Measurements from ENCODE around the gene FARSB. TPM values are rescaled to one million over a fixed set of nuclear protein-coding genes. Genes with fewer than 3 reads are reported as not detected.

The FARSB gene
- total RNA-seq, 1 donor from 2014 or later = 49.8 TPM

DNA sequence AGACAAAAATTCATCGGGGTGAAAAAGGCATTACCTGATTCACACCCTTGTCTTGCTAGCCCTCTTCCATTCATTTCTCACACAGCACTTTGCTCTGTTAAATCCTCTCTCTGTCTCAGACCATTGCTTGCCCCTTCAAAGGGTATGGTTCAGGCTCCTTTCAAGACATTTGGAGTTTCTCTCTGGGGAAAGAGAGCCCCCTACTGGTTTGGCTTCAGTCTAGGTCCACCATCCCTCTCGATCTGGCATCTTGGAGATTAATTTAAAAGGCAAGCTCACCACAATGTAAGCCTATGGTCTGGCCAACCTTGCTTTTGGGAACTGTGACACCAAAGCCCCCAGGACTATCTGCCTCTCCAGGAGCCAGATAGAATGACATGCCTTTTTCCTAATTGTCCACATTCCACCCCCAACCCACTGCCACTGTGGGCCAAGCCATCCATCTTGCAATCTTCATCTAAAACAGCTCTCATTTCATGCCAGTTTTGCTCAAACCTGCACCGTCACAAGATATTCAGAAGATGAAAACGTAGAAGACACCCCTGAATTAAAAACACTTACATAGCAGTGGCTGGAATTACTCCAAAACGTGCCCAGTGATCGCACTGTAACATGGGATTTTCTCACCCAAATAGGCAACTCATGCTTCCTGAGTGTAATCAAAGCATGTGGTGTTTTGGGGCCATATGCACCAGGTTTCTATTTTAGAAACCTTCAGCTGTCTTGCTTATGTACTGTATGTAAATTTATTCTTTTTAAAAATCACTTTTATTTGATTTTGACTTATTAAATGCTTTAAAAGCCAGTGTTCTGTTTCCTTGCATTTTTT lies 93.9 kb downstream of the FARSB start:
- no peak for DNase-seq (ENCODE audit: low spot score)
- no peaks in the 10 kb centered on the region for H3K27me3 Mint-ChIP-seq (ENCODE audit: low read depth)
- H3K27ac Mint-ChIP-seq = no peak overlapping the region
- peaks cover 11% of the 10 kb centered on the region for H3K36me3 Mint-ChIP-seq (ENCODE audit: low read depth)
- H3K4me1 Mint-ChIP-seq (ENCODE audit: low read depth) = no peaks in the 10 kb centered on the region
- no peaks in the 10 kb centered on the region for H3K9me3 Mint-ChIP-seq
- no peak overlapping the region for H3K4me3 Mint-ChIP-seq (ENCODE audit: low read depth)
- intact Hi-C loops (cut with micrococcal nuclease) = loop anchor here (1.0 to 5.0 kb wide), 2 partner anchors 244 to 505 kb away; no protein-coding TSS in a partner anchor

DNA sequence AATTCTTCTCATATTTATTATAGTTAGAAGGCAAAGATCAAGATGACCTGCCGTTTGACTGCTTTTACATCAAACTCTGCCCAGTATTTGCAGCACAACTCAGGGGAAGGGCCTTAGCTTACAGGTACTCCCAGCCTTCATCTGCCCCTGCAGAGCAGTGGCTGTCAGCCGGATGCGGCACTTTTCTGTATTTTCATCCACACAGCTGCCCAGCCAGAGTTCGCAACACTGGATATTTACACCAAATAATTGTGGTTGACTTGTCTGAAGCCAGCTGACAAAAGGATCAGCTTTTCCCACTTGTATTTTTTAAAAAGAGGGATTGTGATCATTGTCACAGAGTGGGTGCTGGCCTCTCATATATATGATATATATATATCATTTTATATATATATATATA lies 94.7 kb downstream of the FARSB start:
- DNase-seq (ENCODE audit: low spot score) = no peak
- Mint-ChIP-seq H3K27me3 (ENCODE audit: low read depth) (no peaks in the 10 kb centered on the region), H3K9me3 (no peaks in the 10 kb centered on the region), H3K36me3 (ENCODE audit: low read depth) (peaks cover 7% of the 10 kb centered on the region), H3K4me1 (ENCODE audit: low read depth) (no peaks in the 10 kb centered on the region), H3K4me3 (ENCODE audit: low read depth) (no peak overlapping the region), H3K27ac (no peak overlapping the region)
- intact Hi-C loops (cut with micrococcal nuclease) = loop anchor here (1.0 to 5.0 kb wide), 2 partner anchors 243 to 504 kb away; no protein-coding TSS in a partner anchor

DNA sequence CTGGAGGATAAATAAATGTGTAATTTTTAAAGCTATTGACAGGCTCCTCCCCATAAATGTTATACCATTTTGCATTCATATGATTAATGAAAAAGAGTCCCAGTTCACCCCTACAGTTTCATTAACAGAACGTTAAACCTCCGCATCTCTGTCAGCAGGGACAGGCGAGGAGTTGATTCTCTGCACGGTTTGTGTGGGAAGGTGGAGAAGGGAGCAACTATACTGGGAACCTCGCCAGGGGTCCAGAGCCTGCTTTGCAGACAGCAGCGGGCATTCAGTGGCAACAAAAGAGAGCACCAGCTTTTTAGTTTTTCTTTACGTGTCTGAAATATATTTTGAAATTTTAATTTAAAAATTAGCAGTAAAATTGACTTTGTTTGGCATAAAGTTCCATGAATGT lies 101.4 kb downstream of the FARSB start:
- H3K27me3 Mint-ChIP-seq (ENCODE audit: low read depth) = peaks cover 7% of the 10 kb centered on the region
- no peaks in the 10 kb centered on the region for H3K36me3 Mint-ChIP-seq (ENCODE audit: low read depth)
- H3K27ac Mint-ChIP-seq = no peak overlapping the region
- H3K4me1 Mint-ChIP-seq (ENCODE audit: low read depth) = no peaks in the 10 kb centered on the region
- DNase-seq (ENCODE audit: low spot score) = no peak
- H3K4me3 Mint-ChIP-seq (ENCODE audit: low read depth) = no peak overlapping the region
- H3K9me3 Mint-ChIP-seq = no peaks in the 10 kb centered on the region
- intact Hi-C loops (cut with micrococcal nuclease) = no loop called here

DNA sequence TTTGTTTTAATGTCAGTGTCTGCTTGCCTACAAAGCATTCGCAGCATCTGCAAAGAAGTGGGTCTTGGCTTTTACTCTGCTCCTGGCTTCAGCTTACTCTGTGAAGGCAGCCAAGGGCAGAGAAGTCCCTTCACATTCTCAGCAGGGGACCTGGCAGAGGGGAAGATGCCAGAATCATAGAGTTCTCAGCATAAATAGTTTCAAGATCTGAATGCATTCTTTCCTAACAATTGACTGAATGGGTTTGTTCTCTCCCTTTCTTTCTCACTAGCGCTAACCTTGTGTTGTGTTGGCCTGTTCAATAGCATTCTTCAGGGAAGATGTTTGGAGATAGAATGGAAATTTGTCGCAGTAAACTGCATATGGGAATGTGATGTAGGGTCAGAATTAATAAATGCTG lies 106.9 kb downstream of the FARSB start:
- H3K4me1 Mint-ChIP-seq (ENCODE audit: low read depth) = no peaks in the 10 kb centered on the region
- no peaks in the 10 kb centered on the region for H3K36me3 Mint-ChIP-seq (ENCODE audit: low read depth)
- intact Hi-C loops (cut with micrococcal nuclease) = no loop called here
- DNase-seq (ENCODE audit: low spot score) = no peak
- H3K4me3 Mint-ChIP-seq (ENCODE audit: low read depth) = no peak overlapping the region
- H3K27ac Mint-ChIP-seq = no peak overlapping the region
- no peaks in the 10 kb centered on the region for H3K9me3 Mint-ChIP-seq
- peaks cover 18% of the 10 kb centered on the region for H3K27me3 Mint-ChIP-seq (ENCODE audit: low read depth)

- Mint-ChIP-seq H3K27me3 (ENCODE audit: low read depth) (peaks cover 13% of the 10 kb centered on the region), H3K9me3 (no peaks in the 10 kb centered on the region), H3K4me3 (ENCODE audit: low read depth) (no peak overlapping the region), H3K27ac (no peak overlapping the region), H3K36me3 (ENCODE audit: low read depth) (no peaks in the 10 kb centered on the region), H3K4me1 (ENCODE audit: low read depth) (no peaks in the 10 kb centered on the region)
- no peak for DNase-seq (ENCODE audit: low spot score)
- intact Hi-C loops (cut with micrococcal nuclease) = no loop called here
Observed at GRCh38 chr2:222547083-222547482, 108.8 kb downstream of the FARSB start.

GRCh38 chr2:222545823-222546795 lies 109.8 kb downstream of the FARSB start:
- Mint-ChIP-seq H3K27me3 (ENCODE audit: low read depth) (peaks cover 13% of the 10 kb centered on the region), H3K36me3 (ENCODE audit: low read depth) (no peaks in the 10 kb centered on the region), H3K4me3 (ENCODE audit: low read depth) (no peak overlapping the region), H3K27ac (no peak overlapping the region), H3K9me3 (no peaks in the 10 kb centered on the region), H3K4me1 (ENCODE audit: low read depth) (no peaks in the 10 kb centered on the region)
- intact Hi-C loops (cut with micrococcal nuclease) = no loop called here
- DNase-seq (ENCODE audit: low spot score) = no peak

- no peaks in the 10 kb centered on the region for H3K9me3 Mint-ChIP-seq
- no peak overlapping the region for H3K4me3 Mint-ChIP-seq (ENCODE audit: low read depth)
- peaks cover 11% of the 10 kb centered on the region for H3K27me3 Mint-ChIP-seq (ENCODE audit: low read depth)
- no peaks in the 10 kb centered on the region for H3K4me1 Mint-ChIP-seq (ENCODE audit: low read depth)
- H3K36me3 Mint-ChIP-seq (ENCODE audit: low read depth) = no peaks in the 10 kb centered on the region
- DNase-seq (ENCODE audit: low spot score) = no peak
- intact Hi-C loops (cut with micrococcal nuclease) = no loop called here
- no peak overlapping the region for H3K27ac Mint-ChIP-seq
Observed at GRCh38 chr2:222544661-222545060, 111.2 kb downstream of the FARSB start.

DNA sequence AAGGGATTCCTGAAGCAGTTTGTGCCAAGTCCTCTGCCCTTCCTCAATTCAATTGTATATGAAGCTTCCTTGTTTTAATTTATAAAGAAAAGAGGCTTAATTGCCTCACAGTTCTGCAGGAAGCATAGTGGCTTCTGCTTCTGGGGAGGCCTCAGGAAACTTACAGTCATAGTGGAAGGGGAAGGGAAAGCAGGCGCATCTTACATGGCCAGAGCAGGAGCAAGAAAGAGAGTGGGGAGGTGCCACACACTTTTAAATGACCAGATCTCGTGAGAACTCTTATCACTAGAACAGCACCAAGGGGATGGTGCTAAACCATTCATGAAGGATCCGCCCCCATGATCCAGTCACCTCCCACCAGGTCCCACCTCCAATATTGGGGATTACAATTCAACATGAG lies 117.4 kb downstream of the FARSB start:
- Mint-ChIP-seq H3K4me3 (ENCODE audit: low read depth) (no peak overlapping the region), H3K27ac (no peak overlapping the region), H3K27me3 (ENCODE audit: low read depth) (peaks cover 4% of the 10 kb centered on the region), H3K4me1 (ENCODE audit: low read depth) (no peaks in the 10 kb centered on the region), H3K9me3 (no peaks in the 10 kb centered on the region), H3K36me3 (ENCODE audit: low read depth) (no peaks in the 10 kb centered on the region)
- intact Hi-C loops (cut with micrococcal nuclease) = no loop called here
- DNase-seq (ENCODE audit: low spot score) = no peak

DNA sequence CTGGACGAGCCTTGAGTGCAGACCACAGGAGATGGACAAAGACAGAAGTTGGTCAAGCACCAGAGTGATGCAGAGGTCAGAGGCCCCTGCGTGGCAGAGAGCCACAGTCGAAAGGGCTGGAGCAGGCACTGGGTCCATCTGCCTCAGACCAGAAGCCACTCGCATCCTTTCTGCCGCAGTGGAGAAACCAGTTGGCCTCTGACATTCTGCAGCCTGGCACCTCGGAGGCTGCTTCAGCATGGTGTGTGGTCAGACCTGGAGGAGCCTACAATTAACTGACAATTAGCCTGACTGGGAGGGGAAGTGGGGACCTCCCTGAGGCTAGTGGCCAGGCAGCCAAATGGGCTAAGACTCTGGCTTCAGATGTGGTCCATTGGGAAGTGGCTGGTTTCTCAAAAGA lies 120.4 kb downstream of the FARSB start:
- Mint-ChIP-seq H3K4me1 (ENCODE audit: low read depth) (no peaks in the 10 kb centered on the region), H3K9me3 (no peaks in the 10 kb centered on the region), H3K4me3 (ENCODE audit: low read depth) (no peak overlapping the region), H3K27ac (no peak overlapping the region), H3K27me3 (ENCODE audit: low read depth) (peaks cover 4% of the 10 kb centered on the region), H3K36me3 (ENCODE audit: low read depth) (no peaks in the 10 kb centered on the region)
- no peak for DNase-seq (ENCODE audit: low spot score)
- intact Hi-C loops (cut with micrococcal nuclease) = no loop called here

DNA sequence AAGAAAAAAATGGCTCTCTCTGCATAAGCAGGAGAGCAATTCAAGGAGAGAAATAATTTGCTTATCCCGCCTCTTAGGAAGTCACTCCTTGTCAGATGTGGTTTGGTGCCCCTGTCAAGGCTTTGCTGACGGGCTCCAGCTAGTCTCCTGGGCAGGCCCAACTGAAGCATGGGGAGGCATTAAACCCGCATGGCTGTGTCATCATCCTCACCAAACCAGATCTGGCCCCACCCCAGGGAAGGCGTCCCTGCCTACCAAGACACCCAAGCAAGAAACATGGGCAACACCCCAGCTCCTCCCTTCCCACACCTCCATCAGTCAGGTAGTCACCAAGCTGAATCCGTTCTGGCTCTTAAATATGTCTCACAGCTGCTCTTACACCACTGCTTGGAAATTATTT lies 123.6 kb downstream of the FARSB start:
- no peaks in the 10 kb centered on the region for H3K4me1 Mint-ChIP-seq (ENCODE audit: low read depth)
- H3K4me3 Mint-ChIP-seq (ENCODE audit: low read depth) = no peak overlapping the region
- H3K27ac Mint-ChIP-seq = no peak overlapping the region
- peaks cover 4% of the 10 kb centered on the region for H3K27me3 Mint-ChIP-seq (ENCODE audit: low read depth)
- intact Hi-C loops (cut with micrococcal nuclease) = no loop called here
- no peaks in the 10 kb centered on the region for H3K9me3 Mint-ChIP-seq
- DNase-seq (ENCODE audit: low spot score) = no peak
- H3K36me3 Mint-ChIP-seq (ENCODE audit: low read depth) = no peaks in the 10 kb centered on the region

DNA sequence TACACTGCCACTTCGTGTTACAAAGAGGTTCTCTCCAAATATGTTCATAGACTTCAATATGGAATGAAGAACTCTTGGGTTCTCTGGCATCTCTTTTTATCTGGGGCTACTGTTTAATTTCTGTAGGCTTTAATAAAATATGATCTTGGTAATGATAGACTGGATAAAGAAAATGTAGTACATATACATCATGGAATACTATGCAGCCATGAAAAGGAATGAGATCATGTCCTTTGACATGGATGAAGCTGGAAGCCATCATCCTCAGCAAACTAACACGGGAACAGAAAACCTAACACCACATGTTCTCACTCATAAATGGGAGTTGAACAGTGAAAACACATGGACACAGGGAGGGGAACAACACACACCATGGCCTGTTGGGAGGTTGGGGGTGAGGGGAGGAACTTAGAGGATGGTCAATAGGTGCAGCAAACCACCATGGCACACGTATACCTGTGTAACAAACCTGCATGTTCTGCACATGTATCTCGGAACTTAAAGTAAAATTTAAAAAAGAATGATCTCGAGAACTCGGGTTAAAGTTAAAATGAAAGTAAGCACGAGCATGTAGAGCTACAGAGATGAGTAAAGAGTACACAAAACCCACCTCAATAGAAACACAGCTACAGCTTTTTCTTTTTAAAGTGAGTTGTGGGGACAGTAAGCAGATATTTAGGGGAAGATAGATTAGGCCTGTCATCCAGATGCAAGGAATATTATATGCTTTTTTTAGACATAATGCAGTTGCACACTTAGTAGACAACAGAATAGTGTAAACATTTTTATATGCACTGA lies 129.2 kb downstream of the FARSB start:
- Mint-ChIP-seq H3K27ac (no peak overlapping the region), H3K27me3 (ENCODE audit: low read depth) (no peaks in the 10 kb centered on the region), H3K9me3 (no peaks in the 10 kb centered on the region), H3K4me3 (ENCODE audit: low read depth) (no peak overlapping the region), H3K4me1 (ENCODE audit: low read depth) (no peaks in the 10 kb centered on the region), H3K36me3 (ENCODE audit: low read depth) (peaks cover 9% of the 10 kb centered on the region)
- no peak for DNase-seq (ENCODE audit: low spot score)
- intact Hi-C loops (cut with micrococcal nuclease) = no loop called here

DNA sequence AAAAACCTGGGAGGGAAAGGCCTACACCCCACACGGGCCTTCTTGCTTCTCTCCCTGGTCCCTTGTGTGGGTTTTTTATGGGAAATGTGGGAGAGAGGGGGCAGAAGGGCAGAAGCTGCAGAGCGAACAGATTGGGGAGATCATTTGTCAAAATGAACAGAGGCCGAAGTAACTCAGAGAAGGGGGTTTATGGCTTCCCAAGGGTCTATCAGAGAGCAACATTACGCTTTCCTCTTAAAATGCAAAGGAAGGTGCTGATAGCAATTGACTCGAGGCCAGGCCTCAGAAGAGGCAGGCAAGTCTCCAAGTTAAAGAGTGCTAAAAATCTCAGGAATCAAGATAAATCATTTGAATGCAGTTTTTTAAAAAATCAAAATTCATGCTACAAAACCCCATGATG lies 130.1 kb downstream of the FARSB start:
- no peaks in the 10 kb centered on the region for H3K4me1 Mint-ChIP-seq (ENCODE audit: low read depth)
- intact Hi-C loops (cut with micrococcal nuclease) = no loop called here
- H3K36me3 Mint-ChIP-seq (ENCODE audit: low read depth) = peaks cover 9% of the 10 kb centered on the region
- H3K9me3 Mint-ChIP-seq = no peaks in the 10 kb centered on the region
- no peak overlapping the region for H3K27ac Mint-ChIP-seq
- no peaks in the 10 kb centered on the region for H3K27me3 Mint-ChIP-seq (ENCODE audit: low read depth)
- H3K4me3 Mint-ChIP-seq (ENCODE audit: low read depth) = no peak overlapping the region
- DNase-seq (ENCODE audit: low spot score) = no peak
